RPMI8226 (cell line): Measurements from ENCODE around the gene NIPAL1.
A peak's percentile ranks its signal among the peaks of the same experiment; 100 is the strongest.

ENCODE experiments used
- DNase-seq: peaks from one replicate; pipeline ENCODE4 v3.0.0-alpha.2; 2015

The NIPAL1 gene

DNA sequence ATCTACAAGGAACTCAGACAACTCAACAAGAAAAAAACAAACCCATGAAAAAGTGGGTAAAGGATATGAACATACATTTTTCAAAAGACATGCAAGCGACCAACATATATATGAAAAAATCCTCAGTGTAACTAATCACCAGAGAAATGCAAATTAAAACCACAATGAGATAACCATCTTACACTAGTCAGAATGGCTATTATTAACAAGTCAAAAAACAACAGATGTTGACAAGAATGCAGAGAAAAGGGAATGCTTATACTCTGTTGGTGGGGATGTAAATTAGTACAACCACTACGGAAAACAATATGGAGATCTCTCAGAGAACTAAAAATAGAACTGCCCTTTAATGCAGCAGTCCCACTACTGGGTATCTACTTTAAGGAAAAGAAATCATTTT is 12.1 kb downstream of the NIPAL1 start:
- no peak for DNase-seq

DNA sequence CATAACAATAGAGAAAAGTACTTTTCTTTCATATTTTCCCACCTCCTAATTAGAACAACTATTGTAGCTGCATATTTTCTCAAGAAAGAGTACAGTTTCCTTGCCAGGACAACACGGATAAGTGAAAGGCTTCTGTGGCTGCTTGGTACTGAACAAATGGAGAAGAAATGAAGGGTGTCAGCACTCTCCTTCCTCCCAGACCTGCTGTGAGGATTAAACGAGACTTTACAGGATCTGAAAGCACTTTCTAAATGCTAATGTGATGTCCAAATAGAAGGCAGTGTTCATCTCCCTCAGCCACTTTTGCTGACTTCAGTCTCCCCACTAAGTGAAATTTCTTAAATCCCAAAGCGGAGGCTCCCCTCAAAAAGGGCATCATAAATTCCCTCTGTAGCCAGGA is 13.9 kb downstream of the NIPAL1 start:
- no peak for DNase-seq

DNA sequence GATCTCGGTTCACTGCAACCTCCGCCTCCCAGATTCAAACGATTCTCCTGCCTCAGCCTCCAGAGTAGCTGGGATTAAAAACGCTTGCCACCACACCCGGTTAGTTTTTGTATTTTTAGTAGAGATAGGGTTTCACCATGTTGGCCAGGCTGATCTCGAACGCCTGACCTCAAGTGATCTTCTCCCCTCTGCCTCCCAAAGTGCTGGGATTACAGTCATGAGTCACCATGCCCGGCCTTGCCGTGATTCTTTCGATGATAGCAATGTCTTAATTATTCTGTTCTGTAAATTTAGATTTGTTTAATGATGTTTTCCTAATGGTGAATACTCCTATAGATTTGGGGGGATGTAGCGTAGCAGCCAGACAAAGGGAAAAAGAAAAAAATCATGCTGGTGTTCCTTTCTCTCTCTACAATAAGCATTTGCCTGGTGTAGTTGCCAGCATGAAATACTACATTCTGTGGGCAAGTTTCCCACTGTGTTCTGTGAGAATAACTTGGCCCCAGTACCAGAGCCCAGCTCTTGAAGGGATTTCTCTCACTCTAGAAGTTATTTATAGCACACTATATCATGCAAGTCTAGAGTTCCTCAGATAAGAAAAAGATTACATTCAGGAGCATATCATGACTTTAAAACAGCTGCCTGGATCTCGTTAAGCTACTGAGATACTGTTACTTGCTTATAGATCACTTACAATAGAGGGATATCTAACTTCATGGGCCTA is 15.4 kb downstream of the NIPAL1 start:
- no peak for DNase-seq

DNA sequence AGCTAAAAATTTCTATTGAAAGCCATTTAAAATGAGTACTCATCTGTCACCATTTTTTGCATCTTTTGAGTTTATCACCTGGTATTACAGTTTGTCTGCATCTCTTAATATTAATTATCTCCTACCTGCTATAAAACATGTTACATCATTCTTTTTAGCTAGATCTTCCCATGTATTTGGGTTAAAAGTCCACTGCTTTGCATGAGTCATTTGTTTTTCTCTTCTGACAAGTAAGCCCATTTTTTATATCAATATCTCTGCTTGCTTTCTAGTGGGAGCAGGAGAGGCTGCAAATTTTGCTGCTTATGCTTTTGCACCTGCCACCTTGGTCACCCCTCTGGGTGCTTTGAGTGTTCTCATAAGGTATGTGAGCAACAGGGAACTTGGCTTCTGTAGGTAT is 16.1 kb downstream of the NIPAL1 start:
- no peak for DNase-seq

DNA sequence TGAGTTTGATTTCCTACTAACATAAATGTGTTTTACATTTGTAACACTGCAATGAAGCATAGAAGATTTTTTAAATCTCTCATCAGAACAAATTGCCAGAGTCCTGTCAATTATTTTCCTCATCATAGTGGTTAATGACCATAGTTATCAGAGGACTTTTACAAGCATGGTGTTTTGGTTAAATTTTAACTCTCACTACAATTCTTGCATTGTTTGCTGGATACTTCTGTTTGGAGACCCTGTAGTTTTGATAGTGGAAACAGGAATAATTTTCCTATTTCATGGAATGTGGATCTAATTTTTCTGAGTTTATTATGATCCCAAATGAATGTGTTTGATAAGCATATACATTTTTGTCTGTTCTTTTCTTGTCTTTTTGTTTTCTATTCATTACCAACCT is 16.8 kb downstream of the NIPAL1 start:
- DNase-seq = no peak

DNA sequence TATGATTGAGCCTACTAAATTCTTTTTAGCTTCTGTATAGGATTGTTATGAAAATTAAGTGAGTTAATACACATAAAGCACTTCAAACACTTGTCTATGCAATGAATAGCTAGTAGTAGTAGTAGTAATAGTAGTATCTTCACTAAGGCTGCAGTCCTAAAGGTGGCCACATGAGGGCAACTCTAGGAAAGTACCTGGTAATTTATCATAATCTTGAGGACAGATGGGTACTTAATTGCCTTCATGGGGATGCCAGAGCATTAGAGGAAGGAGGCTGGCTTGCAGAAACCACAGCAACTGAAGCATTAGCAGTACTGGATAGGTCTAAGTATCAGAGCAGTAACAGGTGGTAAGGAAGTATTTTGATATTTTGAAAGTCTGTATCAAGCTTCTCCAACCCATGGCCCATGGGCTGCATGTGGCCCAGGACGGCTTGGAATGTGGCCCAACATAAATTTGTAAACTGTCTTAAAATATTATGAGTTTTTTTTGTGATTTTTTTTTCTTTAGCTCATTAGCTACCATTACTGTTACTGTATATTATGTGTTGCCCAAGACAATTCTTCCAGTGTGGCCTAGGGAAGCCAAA is 17.3 kb downstream of the NIPAL1 start:
- peak; percentile 27 for DNase-seq

DNA sequence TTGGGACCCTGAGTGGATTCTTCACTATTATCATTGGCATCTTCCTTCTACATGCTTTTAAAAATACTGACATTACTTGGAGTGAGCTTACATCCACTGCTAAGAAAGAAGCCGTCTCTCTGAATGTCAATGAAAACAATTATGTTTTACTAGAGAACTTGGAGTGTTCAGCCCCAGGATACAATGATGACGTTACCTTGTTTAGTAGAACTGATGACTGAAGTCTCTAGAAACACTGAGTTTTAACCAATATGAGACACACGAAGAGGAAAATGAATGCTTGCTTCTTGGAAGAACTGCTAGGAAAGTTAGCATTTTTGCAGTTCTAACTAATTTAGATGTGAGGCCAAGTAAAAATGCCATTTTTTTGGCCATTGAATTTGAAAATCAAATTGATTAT is 19.4 kb downstream of the NIPAL1 start:
- no peak for DNase-seq

DNA sequence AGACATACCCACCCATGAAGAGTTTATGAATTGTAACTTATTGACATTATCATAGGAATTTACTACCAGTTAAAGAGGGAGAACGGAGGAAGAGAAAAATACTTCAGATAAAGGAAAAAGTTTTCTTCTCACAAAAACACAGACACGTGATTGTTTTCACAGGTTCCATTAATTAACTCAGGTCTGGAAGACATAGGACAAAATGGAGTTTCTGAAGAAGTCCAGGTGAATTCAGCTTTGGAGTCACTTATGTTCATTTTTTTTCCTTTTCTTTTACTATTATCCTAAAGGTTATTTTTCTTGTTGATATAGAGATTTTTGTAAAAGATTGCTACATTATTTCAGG is 20.5 kb downstream of the NIPAL1 start:
- DNase-seq = no peak

DNA sequence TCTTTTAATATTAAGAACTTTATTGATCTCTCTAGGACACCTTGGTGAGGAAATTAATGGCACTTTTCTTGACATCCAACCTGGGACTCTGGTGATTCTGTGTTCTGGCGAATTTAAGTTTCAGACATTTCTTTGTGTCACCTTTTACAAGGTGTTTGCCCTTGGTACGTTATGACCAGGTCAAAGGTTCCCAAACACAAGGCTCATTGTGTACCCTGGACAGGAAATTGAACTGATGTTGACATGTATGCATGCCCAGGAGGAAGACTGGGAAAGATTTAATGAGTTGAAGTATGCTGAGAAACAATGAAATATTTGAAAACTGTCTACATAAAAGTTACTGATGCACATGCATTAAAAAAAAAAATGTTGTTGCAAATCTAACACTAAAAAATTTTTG is 22.1 kb downstream of the NIPAL1 start:
- no peak for DNase-seq

DNA sequence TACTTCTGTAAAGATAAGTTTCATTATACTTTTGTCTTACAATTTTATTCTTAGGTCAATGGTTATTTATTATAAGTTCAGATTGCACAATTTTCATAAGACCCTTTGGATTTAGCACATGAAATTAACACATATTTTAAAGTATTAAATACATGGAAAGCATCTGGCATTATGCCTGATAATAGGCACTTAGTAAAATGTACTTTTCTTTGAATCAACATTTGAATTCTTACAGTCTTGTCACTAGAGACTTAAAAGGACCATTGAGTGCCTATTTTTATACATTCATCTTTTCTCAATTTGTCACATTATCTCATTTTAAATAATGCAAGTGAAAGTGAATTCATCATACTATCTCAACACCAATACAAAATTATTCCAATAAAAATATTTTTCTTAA is 23.0 kb downstream of the NIPAL1 start:
- no peak for DNase-seq

DNA sequence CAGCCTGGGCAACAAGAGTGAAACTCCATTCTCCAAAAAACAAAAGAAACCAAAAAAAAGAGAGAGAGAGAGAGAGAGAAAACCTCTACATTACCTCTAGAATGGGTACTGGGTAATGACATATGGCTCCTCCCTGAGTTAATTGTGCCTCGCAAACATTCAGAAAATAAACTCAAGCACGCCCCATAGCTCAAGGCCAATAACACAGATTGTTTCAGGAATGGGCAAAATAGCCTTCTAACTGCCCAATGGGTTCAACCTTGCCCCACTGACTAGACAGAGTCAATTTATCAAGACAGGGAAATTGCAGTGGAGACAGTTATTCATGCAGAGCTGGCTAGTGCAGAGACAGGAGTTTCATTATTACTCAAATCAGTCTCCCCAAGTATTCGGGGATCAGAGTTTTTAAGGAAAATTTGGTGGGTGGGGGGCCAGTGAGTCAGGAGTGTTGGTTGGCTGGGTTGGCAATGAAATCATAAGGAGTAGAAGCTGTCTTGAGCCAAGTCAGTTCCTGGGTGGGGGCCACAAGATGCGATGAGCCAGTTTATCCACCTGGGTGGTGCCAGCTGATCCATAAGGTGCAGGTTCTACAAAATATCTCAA is 25.1 kb downstream of the NIPAL1 start:
- DNase-seq = no peak

DNA sequence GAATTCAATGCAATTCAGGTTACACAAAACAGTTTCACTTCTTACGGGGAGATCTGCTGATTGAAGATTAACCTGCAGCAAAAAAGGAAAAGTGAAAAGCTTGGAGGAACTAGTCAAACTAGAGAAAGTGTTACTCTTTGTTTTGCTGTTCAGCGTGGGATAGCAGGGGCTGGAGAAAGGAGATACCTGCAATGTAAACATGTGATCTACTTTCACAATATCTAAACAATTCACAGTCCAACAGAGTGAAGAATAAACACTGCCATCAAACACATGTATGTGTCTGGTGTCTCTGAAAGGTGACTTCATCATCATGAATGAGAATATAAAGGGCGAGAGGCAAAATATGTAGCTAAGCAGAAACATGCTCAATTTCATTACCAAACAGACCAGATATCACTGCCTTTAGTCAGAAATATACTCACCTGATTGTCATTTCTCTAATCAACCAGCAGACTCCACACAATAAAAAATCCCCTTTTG is 26.4 kb downstream of the NIPAL1 start:
- no peak for DNase-seq

DNA sequence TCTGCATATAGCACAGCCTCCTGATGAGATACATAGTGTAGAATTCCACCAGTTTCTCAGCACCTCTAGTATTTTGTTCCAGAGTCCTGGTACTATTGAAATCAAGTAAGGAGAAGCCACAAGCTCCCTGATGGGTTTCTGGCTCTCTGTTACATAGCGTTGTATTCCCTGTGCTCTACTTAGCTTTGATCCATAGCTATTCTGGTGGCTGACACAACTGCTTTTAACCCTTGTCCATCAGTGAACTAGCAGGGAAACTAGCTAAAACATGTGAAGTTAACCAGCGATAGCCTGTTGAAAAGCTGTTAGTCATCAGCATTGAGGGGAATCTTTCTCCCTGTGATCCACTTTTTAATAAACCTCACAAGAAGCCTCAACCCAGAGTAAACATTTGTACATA is 26.9 kb downstream of the NIPAL1 start:
- DNase-seq = no peak

DNA sequence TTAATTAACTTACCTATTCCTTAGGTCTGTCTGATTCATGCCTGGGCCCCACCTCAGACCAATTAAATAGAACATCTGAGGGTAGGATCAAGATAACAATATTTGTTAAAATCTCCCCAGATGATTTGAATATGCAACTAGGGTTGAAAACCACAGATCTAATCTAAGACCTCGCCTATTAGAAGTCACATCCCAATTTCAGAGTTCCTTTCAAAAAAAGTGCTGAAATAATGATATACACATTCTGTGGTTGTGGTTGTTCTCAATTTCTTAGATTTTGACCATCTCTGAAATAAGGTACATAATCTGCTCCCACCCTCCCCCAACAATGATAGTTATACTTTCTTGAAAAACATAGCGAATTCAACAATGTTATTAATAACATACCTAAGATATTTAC is 27.7 kb downstream of the NIPAL1 start:
- no peak for DNase-seq

DNA sequence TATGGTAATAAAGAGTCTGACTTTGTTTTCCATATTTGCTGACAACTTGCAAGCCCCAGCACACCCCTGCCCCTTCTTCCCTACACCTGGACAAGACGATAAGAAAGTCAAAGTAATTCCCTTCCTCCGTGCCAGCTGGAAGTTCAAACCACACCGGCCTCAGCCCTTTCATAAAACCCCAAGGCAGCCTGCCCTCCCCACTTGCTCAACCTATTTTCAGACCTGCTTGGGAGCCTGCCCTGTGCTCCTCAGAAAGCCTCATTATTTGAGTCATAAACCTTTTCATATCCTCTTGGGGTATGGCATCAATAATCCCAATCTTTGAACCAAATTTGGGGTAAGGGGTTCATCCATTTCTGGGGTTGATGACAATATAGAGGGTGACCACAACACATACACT is 29.5 kb downstream of the NIPAL1 start:
- DNase-seq = no peak

DNA sequence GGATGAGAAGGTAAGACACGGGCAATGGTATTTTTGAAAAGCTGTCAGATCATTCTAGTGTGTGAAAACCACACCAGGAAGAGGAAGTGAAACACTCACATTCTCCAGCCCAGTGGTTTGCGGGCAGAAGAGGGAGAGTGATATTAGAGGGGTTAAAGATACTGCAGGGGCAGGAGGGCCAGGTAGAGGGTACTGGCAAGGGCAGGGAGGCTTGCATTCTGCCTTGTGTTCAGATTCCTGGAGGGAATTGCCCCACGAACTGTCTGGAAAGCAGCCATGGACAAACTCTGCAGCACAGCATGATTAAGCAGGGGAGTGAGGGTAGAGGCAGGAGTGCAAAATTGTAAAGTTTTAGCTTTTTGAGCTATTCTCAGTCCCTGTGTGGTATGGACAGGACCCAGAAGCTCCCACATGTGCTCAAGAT is 30.9 kb downstream of the NIPAL1 start:
- DNase-seq = peak; percentile 64

DNA sequence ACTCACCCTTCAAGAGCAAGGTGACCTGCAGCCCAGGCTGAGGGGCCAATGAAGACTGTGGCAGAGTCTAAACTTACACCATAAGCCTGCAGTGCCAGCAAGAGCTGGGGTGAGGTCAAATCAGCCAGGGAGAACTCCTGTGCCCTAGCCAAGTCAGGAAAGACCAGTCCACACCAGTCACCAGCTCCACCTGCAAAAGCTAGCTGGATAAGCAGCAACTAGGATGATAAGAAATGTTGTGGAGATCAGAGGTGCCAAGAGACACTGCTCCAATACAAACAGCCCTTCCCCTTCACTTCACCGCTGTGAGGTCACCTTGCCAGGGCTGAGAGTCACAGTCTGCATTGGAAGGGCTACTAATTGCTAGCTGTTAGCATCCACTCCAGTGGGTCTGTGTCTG is 31.3 kb downstream of the NIPAL1 start:
- no peak for DNase-seq

DNA sequence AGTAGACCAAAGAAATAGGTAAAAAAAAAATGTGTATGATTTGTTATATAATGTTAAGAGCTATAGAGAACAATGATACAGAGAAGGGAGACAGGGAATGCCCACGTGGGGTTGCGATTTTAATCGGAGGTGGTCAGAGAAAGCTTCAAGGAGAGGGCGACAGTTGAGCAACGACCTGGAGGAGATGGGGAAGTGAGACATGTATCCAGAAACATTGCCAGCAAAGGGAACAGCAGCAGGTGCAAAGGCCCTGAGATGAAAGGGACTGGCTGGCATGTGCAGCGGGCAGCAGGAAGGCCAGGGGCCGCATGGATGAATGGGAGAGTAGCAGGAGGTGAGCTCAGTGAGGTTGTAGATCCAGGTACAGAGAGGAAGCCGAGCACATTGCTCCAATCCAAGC is 32.9 kb downstream of the NIPAL1 start:
- DNase-seq = no peak

DNA sequence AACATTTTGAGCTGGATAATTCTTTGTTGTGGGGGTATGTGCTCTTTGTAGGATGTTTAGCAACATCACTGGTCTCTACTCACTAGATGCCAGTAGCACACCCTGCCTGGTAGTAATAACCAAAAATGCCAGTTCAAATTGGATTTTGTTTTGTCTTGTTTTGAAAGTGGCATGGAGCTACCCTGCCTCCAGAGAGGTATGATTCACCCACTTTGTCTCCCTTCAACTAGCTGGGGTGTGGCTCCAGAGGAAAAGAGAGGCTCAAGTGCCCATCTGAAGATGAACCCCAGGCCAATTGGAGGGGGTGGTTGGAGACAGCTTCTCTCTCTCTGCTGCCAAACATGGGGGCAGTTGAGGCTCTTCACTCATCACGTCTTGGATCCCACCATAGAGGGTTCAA is 34.5 kb downstream of the NIPAL1 start:
- no peak for DNase-seq

DNA sequence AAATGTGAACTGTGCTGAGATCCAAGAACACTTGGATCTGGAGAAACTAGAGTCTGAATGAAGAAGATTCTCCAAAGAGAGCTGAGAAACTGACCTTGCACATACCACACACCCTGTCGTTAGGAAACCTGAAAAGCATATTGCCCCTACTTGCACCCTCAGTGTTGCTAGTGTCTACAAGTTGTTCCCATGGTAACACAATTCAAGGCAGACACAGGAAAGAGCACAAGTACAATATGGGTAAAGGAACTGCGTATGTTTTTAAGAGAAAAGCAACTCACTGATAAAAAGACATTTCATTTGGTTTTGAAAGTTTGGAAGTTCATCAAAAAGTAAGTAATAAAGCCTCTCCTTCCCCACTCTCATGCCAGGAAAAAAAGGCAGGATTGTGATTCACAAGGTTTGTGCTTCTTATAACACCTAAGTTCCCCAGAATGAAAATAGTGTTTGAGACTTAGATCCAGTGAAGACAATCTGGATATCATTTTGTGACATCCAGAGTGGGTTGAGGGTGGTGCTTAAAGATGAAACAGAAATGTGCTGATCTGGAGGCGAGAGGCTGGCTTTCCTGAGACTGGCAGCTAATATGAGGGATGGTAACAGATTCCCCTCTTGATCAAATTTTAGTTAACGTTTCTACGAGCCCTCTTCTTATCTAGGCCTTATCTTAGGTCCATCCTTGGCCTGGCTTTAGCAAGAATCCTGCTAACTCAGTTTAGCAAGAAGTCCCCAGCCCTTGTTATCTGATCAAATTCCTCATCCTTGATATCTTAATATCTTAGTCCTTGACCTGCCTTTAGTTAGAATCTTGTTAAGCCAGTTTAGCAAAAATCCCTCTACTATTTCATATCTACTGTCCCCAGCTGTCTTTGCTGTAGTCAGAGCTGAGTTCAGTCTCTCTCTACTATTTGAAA is 42.3 kb downstream of the NIPAL1 start:
- DNase-seq = no peak

DNA sequence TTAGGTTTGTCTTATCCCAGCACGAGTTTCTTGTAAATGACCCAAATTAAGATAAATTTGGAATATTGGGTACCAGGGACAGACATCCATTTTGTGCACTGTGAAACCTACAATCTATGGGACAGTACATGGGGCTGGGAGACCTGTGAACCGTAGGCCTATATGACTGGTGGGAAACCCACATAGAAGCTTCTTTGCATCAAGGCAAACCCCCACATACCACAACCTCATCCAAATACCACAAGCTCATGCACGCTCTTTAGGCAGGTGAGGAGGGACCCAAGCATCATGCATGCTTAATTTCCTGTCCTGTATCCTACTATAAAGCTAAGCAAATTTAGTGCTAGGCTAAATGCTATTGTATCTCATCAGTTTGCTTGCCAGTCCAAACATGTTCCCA is 47.8 kb downstream of the NIPAL1 start:
- DNase-seq = no peak

DNA sequence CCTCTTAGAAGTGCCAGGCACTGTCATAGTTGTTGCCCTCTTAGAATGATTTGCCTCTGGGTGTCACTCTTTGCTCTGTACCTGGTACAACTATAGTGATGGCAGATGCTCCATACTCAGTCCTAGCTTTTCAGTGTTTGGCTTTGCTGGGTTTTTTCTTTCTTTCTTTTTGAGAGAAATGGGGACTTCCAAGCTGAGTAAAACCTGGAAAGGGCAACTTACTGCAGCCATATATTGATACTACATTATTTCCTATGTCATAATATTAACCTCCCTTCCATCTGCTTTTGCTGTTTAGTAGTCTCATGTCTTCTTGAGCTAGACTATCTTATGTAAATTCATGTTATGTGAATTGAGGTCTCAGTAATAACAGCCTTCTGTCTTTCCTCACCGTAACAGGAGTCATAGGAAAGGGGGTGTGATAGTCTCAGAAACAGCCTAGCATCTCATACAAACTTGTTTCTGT is 49.0 kb downstream of the NIPAL1 start:
- no peak for DNase-seq

DNA sequence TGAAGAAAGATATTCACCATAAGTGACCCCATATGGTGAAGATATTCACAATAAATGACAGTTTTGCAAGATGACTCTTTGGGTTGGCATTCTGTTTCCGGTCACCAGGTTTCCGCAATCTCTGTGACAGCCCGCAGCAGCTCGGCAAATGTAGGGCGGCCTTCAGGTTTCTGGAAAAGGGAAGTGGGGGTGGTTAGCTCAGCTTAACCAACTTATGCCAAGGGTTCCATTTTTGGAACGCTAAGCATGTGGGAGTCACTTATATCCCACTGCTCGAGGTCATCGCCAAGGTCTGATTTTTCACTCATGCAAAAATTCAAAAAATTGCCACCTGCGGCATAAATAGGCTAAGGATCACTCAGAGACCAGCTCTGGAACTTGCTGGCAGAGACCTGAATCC is 51.0 kb downstream of the NIPAL1 start:
- DNase-seq = no peak
